Stomach (tissue), 4 donors: ENCODE data around the gene ACOT13.

Experiments
- CTCF ChIP-seq, 7 experiments: fragments of 450-650 bp in 4 of 7; fragments of 200-600 bp in 3 of 7; sonication (generic) in 3 of 7; IDR thresholded peaks; one replicate each; pipeline ENCODE4 v1.5.1; 2016 to 2019; ENCODE audit warnings: antibody characterized with exemption in 7 of 7, control low read depth in 2 of 7, mild to moderate bottlenecking in 1 of 7
- POLR2A ChIP-seq, 4 donors: fragments of 450-650 bp; IDR thresholded peaks; one replicate each; pipeline ENCODE4 v1.6.1; 2016; ENCODE audit warnings: antibody characterized with exemption in 4 of 4, control low read depth in 2 of 4, mild to moderate bottlenecking in 1 of 4, moderate library complexity in 1 of 4
- POLR2AphosphoS5 ChIP-seq, 3 donors: sonication (generic); formaldehyde crosslinking; IDR thresholded peaks; one replicate each; pipeline ENCODE4 v1.6.1; 2016; ENCODE audit warnings: antibody characterized with exemption in 3 of 3

- TF ChIP-seq CTCF (IDR thresholded peaks at IDR 0.05) = no peak
- TF ChIP-seq POLR2A (IDR thresholded peaks at IDR 0.05) = no peak
- no peak for TF ChIP-seq POLR2AphosphoS5 (IDR thresholded peaks at IDR 0.05)
Observed at GRCh38 chr6:24753545-24753944, 86.7 kb downstream of the ACOT13 start.
